Measurements from ENCODE around the gene PRR33. TPM values are rescaled to one million over a fixed set of nuclear protein-coding genes. Genes with fewer than 3 reads are reported as not detected.

The PRR33 gene
- total RNA-seq, 1 donor from 2014 or later = not detected

- no peaks in the 10 kb centered on the region for H3K36me3 ChIP-seq (ENCODE audit: control insufficient read depth, insufficient read depth, low read length)
- DNase-seq (ENCODE audit: low read depth) (no peak), FAIRE-seq (no peak)
- no peak for TF ChIP-seq CTCF (IDR thresholded peaks at IDR 0.05; ENCODE audit: insufficient read depth, low read length, severe bottlenecking)
- H3K4me3 ChIP-seq (ENCODE audit: low read depth, low read length) = no peak overlapping the region
- no peaks in the 10 kb centered on the region for H3K27me3 ChIP-seq (ENCODE audit: control insufficient read depth, insufficient read depth, low read length)
Observed at GRCh38 chr11:1928470-1928890, 36.8 kb upstream of the PRR33 start.

GRCh38 chr11:1927848-1928469 is 36.3 kb upstream of the PRR33 start:
- DNase-seq (ENCODE audit: low read depth) (no peak), FAIRE-seq (no peak)
- H3K36me3 ChIP-seq (ENCODE audit: control insufficient read depth, insufficient read depth, low read length) = no peaks in the 10 kb centered on the region
- no peak overlapping the region for H3K4me3 ChIP-seq (ENCODE audit: low read depth, low read length)
- no peak for TF ChIP-seq CTCF (IDR thresholded peaks at IDR 0.05; ENCODE audit: insufficient read depth, low read length, severe bottlenecking)
- no peaks in the 10 kb centered on the region for H3K27me3 ChIP-seq (ENCODE audit: control insufficient read depth, insufficient read depth, low read length)

GRCh38 chr11:1927026-1927847 is 35.5 kb upstream of the PRR33 start:
- H3K4me3 ChIP-seq (ENCODE audit: low read depth, low read length) = no peak overlapping the region
- DNase-seq (ENCODE audit: low read depth) = peak; percentile 8
- FAIRE-seq = no peak
- no peak for TF ChIP-seq CTCF (IDR thresholded peaks at IDR 0.05; ENCODE audit: insufficient read depth, low read length, severe bottlenecking)
- no peaks in the 10 kb centered on the region for H3K27me3 ChIP-seq (ENCODE audit: control insufficient read depth, insufficient read depth, low read length)
- no peaks in the 10 kb centered on the region for H3K36me3 ChIP-seq (ENCODE audit: control insufficient read depth, insufficient read depth, low read length)

GRCh38 chr11:1926156-1927025 is 34.7 kb upstream of the PRR33 start:
- Histone ChIP-seq H3K36me3 (ENCODE audit: control insufficient read depth, insufficient read depth, low read length) (no peaks in the 10 kb centered on the region), H3K4me3 (ENCODE audit: low read depth, low read length) (no peak overlapping the region), H3K27me3 (ENCODE audit: control insufficient read depth, insufficient read depth, low read length) (no peaks in the 10 kb centered on the region)
- TF ChIP-seq CTCF (IDR thresholded peaks at IDR 0.05; ENCODE audit: insufficient read depth, low read length, severe bottlenecking) = no peak
- FAIRE-seq (no peak), DNase-seq (ENCODE audit: low read depth) (no peak)

- Histone ChIP-seq H3K27me3 (ENCODE audit: control insufficient read depth, insufficient read depth, low read length) (no peaks in the 10 kb centered on the region), H3K4me3 (ENCODE audit: low read depth, low read length) (no peak overlapping the region), H3K36me3 (ENCODE audit: control insufficient read depth, insufficient read depth, low read length) (no peaks in the 10 kb centered on the region)
- no peak for TF ChIP-seq CTCF (IDR thresholded peaks at IDR 0.05; ENCODE audit: insufficient read depth, low read length, severe bottlenecking)
- FAIRE-seq (no peak), DNase-seq (ENCODE audit: low read depth) (no peak)
Observed at GRCh38 chr11:1925373-1926155, 33.9 kb upstream of the PRR33 start.

Measured in bronchial epithelial cell (primary cell).